HG02642 (cell line): ENCODE measurements around the gene CAMSAP3.

Experiments
- ATAC-seq: cut with Tn5 transposase; IDR thresholded peaks from one replicate; pipeline ENCODE4 v1.9.1; 2021; ENCODE audit warnings: mild to moderate bottlenecking; ENCODE audit not compliant: unreplicated experiment, poor library complexity

The CAMSAP3 gene

GRCh38 chr19:7628589-7629311 is 33.1 kb downstream of the CAMSAP3 start:
- ATAC-seq = no peak

DNA sequence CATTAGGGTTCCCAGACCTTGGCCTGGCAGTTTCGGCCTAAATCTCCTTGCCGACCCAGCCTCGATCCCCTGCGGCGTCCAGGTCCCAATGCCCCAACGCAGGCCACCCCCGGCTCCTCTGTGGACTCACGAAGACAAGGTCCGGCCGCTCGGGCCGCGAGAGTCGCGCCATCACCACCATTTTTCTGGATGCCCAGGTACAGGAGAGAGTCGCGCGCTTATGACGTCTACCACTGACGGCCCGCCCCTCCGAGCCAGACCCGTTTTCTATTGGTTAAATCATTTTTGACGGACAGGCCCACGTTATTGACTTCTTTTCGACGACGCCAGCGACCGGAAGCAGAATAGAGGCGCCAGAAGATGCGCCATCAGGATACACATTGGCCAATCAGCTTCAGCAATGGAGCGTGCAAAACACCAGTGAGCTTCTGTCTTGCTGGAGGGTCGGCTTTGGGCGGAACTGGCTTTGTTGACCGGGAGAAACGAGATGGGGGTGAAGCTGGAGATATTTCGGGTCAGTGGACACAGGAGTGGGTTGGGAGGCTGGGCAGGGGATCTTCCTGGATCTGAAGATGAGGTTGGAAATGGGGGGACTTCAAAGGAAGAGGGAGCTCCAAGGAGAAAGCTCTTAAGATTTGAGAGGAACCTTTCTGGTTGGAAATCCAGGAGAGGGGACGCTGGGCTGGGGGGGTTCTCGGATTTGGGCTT is 33.8 kb downstream of the CAMSAP3 start, which contains the start of the genes PET100 and XAB2:
Gene PET100 (plus strand): TSS at position 447 of the 708 bp plus-strand sequence. CDS start 41 bp downstream, at position 488.
Gene XAB2 (minus strand): TSS at position 199 of the 708 bp plus-strand sequence. CDS start 18 bp downstream, at position 181.
- ATAC-seq = peak; percentile 86

GRCh38 chr19:7631577-7631976 is 35.9 kb downstream of the CAMSAP3 start:
- ATAC-seq = no peak

DNA sequence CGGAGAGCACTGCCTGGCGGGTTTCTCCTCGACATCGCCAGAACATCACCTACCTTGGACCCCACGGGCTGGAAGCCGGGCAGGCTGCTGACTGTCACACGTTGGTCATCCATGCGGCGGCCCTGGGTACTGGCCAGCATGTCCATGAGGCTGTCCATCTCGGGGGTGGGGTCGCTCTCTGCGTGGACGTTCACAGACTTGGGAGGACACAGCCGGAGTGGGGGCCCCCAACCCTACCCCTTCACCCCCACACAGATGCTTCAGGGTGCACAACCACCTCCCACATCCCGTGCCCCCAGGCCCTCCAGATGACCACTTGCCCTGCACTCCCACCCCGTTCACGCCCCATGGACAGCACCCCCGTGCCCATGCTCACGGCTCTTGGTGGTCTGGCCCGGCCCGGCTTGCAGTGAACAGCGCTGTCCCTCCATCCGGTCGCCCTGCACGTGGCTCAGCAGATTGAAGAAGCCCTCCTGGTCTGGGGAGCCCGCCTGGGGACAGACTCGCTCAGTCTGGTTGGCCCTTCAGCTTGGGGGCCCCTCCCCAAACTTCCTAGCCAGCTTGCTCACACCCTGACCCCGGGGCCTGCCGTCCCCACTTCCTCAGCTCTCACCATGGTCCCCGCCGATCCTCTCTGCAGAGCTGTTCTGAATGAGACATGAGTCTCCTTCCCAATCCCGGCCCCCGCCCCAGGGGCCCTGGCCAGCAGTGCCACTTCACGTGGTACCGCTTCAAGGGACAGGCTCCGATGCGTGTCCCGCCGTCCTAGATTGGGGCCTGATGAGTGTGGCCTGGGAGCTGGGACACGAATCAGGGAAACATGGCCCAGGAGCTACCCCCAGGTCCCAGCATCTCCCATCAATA is 36.9 kb downstream of the CAMSAP3 start:
- no peak for ATAC-seq

DNA sequence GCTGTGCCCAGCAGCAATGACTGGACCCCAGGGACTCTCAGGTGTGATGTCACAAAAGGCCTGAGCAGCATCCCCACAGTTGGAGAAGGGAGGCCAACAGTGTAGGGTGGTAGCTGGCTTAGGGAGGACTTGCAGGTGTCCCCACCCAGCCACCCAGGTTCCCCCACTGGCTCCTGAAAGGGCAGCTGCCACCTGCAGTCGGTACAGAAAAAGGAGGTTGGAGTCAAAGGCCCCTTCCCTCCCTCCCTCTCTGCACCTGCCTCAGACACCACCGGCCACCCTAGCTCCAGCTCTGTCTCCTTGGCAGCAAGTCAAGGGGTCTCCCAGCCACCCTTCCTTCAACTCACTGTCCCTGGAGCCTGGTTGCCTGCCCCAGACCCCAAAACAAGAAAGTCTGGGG is 38.0 kb downstream of the CAMSAP3 start, which contains the start of gene PCP2:
Gene PCP2 (minus strand): TSS at position 22 of the 400 bp plus-strand sequence. CDS start 262 bp downstream, outside the sequence.
- ATAC-seq = no peak

DNA sequence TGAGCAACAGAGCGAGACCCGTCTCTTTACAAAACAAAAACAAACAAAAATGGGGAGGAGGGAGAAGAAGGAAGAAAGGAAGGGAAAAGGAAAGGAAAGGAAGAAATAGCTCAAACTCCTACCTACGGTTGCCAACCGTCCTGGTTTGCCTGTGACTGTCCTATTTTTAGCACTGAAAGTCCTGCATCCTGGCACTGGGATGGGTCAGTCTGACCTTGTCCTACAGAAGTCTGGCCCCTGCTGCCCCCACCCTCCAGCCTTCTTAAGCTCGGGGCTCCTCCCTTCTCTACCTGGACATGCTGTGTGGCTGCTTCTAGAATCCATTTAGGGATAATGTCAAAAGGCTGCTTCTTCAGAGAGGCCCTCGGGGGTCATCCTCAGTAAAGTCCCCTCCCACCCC is 40.0 kb downstream of the CAMSAP3 start:
- no peak for ATAC-seq

DNA sequence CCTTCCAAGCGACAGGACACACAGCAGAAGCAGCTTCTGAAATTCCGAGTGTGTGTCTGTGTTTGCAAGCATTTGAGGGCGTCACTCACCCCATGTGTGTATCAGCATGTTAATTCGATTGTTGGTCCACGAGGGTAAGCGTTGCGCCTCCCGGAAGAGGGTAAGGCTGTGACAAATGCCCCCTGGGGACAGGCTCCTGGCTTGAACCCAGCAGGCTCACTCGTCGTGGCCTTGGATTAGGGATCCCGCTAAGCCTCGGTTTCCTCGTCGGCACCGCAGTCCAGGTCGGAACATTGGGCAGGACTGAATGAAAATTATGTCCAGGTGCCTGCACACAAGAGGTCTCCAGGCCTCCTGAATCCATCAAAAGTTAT is 40.6 kb downstream of the CAMSAP3 start:
- ATAC-seq = no peak

- peak; percentile 72 for ATAC-seq
These were observed 41.2 kb downstream of the CAMSAP3 start, which contains the start of gene STXBP2 for GRCh38 chr19:7636691-7637373. STXBP2 (plus strand) TSS chr19:7637110; CDS start chr19:7637150, 40 bp downstream.

DNA sequence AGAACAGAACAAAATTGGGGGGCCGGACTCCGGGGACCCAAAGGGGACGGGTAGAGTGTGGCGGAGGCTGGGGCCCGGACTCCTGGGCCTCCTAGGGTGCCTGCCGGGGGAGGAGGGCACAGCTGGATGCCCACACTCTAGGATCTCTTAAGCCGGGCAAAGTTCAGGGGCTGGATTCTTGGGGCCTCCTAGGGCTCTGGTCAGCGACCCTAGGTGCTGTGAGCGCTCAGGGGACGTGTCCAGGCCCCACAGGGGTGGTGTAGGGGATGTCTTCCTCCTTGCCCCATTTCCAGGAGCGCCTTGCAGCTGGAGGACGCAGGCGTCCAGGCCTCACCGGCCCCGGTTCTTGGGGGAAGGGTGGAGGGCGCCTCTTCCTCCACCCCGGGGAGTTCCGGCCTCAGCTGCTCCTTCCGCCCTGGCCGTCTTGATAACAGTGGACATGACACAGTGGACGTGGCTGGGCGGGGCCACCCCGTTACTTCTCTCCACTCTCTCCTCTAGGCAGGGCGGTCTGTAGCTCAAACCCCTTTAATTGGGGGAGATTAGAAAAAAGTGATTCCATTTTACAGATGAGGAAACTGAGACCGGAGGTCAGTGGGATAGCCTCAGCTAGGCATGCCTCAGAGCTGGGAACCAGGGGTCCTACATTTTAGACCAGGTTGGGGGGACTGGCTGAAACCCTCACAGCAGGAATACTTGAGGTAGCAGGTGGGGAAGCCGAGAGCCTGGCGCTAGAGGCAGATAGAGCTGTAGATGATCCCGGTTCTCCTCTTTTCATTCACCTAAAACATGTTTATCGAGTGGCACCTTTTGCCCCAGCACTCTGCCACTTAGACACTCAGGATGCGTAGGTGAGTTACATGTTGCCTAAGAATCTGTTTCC is 42.0 kb downstream of the CAMSAP3 start:
- ATAC-seq = peak; percentile 9

DNA sequence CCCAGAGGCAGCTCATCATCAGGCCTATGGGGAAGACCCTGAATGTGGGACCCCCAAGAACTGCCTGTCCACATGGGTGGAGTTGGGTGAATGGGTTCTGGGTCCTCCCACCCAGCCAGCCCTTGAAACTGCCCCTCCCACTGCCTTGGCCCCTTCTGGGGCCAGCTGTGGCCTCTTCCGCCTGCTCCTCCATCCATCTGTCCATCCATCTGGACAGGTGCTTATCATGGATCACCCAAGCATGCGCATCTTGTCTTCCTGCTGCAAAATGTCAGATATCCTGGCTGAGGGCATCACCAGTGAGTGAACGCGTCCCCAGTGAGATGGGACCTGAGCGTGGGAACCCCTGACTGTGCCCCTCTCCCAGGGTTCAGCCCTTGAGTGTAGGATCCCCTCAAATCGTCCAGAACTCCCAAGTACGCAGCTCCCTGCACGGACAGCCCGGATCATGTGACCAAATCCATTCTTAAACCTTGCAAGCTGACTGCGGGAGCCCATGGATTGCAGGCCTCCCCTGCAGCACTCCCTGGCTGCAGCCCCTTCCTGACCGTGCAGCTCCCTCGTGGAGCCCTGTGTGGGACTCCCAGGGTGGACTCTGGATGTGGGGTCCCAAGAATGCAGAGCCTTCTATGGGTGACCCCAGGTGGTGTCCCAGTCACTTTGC is 43.3 kb downstream of the CAMSAP3 start:
- ATAC-seq = no peak

DNA sequence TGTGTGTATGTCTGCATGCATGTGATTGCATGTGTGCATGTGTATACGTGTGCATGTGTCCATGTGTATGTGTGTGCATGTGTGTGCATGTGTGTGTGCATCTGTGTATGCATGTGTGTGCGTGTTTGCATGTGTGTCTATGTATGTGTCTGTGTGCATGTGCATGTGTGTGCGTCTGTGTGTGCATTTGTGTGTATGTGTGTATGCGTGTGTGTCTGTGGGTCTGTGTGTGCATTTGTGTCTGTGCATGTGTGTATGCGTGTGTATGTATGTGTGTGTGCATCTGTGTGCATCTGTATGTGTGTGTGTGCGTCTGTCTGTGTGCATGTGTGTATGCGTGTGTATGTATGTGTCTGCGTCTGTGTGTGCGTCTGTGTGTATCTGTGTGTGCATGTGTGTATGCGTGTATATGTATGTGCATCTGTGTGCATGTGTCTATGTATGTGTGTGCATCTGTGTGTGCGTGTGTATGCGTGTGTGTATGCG is 44.2 kb downstream of the CAMSAP3 start:
- no peak for ATAC-seq

GRCh38 chr19:7640803-7641202 is 45.1 kb downstream of the CAMSAP3 start:
- no peak for ATAC-seq

- no peak for ATAC-seq
These were observed 45.9 kb downstream of the CAMSAP3 start for GRCh38 chr19:7641290-7642276.

DNA sequence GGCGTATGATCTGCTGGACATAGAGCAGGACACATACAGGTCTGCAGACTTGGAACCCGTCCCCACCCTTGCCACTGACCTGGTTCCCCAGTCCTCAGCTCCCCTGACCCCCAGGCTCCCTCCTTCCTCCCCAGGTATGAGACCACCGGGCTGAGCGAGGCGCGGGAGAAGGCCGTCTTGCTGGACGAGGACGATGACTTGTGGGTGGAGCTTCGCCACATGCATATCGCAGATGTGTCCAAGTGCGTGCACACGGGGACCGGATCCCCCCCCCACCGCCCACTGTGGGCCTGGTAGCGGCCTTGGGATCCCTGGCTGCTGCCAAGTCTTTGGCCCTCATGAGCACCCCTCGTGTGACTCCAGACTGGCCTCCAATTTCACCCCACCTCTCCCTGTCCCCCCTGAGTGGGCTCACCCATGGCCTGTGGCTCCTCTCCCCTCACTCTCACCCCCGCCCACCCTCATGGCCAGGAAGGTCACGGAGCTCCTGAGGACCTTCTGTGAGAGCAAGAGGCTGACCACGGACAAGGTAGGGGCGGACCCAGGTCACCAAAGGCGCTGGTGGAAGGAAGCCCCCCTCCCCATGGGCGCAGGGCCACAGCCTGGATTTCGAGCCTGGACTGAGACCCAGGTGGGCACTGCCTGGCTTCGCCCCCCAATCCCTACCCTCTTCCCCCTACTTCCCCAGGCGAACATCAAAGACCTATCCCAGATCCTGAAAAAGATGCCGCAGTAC is 46.8 kb downstream of the CAMSAP3 start:
- ATAC-seq = no peak

DNA sequence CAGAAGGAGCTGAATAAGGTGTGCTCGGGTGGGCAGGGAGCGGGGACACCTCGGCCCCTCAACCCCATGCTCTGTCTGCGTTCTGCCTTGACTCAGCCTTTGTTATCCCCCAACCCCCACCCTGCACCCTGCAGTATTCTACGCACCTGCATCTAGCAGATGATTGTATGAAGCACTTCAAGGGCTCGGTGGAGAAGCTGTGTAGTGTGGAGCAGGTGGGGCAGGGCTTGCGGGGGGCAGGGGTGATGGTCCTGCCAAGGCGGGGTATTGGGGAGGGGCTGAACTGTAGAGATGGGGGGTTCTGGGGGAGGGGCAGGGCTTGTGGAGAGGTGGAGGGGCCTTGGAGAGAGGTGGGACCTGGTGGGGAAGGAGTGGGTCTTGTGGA is 47.4 kb downstream of the CAMSAP3 start:
- ATAC-seq = no peak
